Mucosa of descending colon (tissue), 3 donors: ENCODE results near the gene TRUB1. TPM values are rescaled to one million over a fixed set of nuclear protein-coding genes. Genes with fewer than 3 reads are reported as not detected.

Experiments used
- ATAC-seq: fragments of 200-7000 bp; cut with Tn5 transposase; one replicate; pipeline ENCODE4 v1.9.1; 2020; ENCODE audit warnings: mild to moderate bottlenecking, moderate library complexity
- DNase-seq, 3 donors: peaks; one replicate each; pipeline ENCODE4 v3.0.0-alpha.2; 2020
- H3K36me3 ChIP-seq: fragments of 200-600 bp; one replicate; pipeline ENCODE4 v1.8.0; 2021; ENCODE audit warnings: low read depth, mild to moderate bottlenecking
- H3K4me1 ChIP-seq: fragments of 200-600 bp; one replicate; pipeline ENCODE4 v1.8.0; 2021; ENCODE audit warnings: low read depth, mild to moderate bottlenecking
- H3K4me3 ChIP-seq: fragments of 200-600 bp; one replicate; pipeline ENCODE4 v1.8.0; 2021; ENCODE audit warnings: mild to moderate bottlenecking
- H3K9me3 ChIP-seq: fragments of 200-600 bp; one replicate; pipeline ENCODE4 v1.8.0; 2021; ENCODE audit warnings: mild to moderate bottlenecking
- CTCF ChIP-seq: fragments of 200-600 bp; IDR thresholded peaks from one replicate; pipeline ENCODE4 v1.8.0; 2022; ENCODE audit warnings: antibody characterized with exemption, mild to moderate bottlenecking
- intact Hi-C, 2 donors: fragments of 100-400 bp; cut with DNase I in 1 of 2; cut with micrococcal nuclease in 1 of 2; formaldehyde crosslinking; loops; one replicate each; pipeline versions ENCODE4 v1.11.0 to v1.11.1; 2022; cut with DNase I, micrococcal nuclease
- total RNA-seq, 3 donors: library from RNA; stranded (reverse); fragmentation: NEBNext Ultra II Directional in 2 of 3; extraction: Animal tissue kit (Norgen Biotek cat#: 25700) in 2 of 3; gene quantifications; one replicate each; pipeline versions ENCODE4 v1.2.1 to v1.2.4, GENCODE V29; 2021 to 2023
- donor health status: DM: no; HTN: no; CAD: no; lungs with moderate emphysema.
- donor health status: DM: no; HTN: no; CAD: no.
- donor health status: DM: no; HTN: yes; CAD: no.

TRUB1 gene
- total RNA-seq, 3 donors from 2014 or later: 13.3 to 16.5 (median 15.9) TPM

GRCh38 chr10:114938856-114939193, 830 bp downstream of the TRUB1 start:
- H3K4me3 ChIP-seq: peak overlapping the region; percentile 92
- no peak for DNase-seq

GRCh38 chr10:114940735-114941134, 2.7 kb downstream of the TRUB1 start:
- no peaks in the 10 kb centered on the region for H3K9me3 ChIP-seq
- no peaks in the 10 kb centered on the region for H3K36me3 ChIP-seq
- no peak for TF ChIP-seq CTCF
- intact Hi-C loops: no loop called here
- no peak for DNase-seq
- H3K4me1 ChIP-seq: no peaks in the 10 kb centered on the region
- H3K4me3 ChIP-seq: no peak overlapping the region
- no peak for ATAC-seq

More at GRCh38 chr10:114938856-114939193, 830 bp downstream of the TRUB1 start:
- Histone ChIP-seq H3K4me1 (no peaks in the 10 kb centered on the region), H3K9me3 (no peaks in the 10 kb centered on the region), H3K36me3 (no peaks in the 10 kb centered on the region)
- TF ChIP-seq CTCF: no peak
- ATAC-seq: no peak
- intact Hi-C loops: no loop called here

- Histone ChIP-seq H3K4me1 (no peaks in the 10 kb centered on the region), H3K4me3 (no peak overlapping the region), H3K9me3 (no peaks in the 10 kb centered on the region), H3K36me3 (no peaks in the 10 kb centered on the region)
- DNase-seq (no peak), ATAC-seq (no peak)
- intact Hi-C loops: no loop called here
- no peak for TF ChIP-seq CTCF
Observed at GRCh38 chr10:114943000-114943399, 5.0 kb downstream of the TRUB1 start.

GRCh38 chr10:114953047-114953446, 15.1 kb downstream of the TRUB1 start:
- no peaks in the 10 kb centered on the region for H3K4me1 ChIP-seq
- intact Hi-C loops: no loop called here
- no peak overlapping the region for H3K4me3 ChIP-seq
- TF ChIP-seq CTCF: no peak
- no peaks in the 10 kb centered on the region for H3K9me3 ChIP-seq
- no peak for DNase-seq
- ATAC-seq: no peak
- H3K36me3 ChIP-seq: no peaks in the 10 kb centered on the region

GRCh38 chr10:114955984-114956383, 18.0 kb downstream of the TRUB1 start:
- H3K4me3 ChIP-seq: no peak overlapping the region
- ATAC-seq (no peak), DNase-seq (no peak)
- intact Hi-C loops: no loop called here
- no peaks in the 10 kb centered on the region for H3K9me3 ChIP-seq
- TF ChIP-seq CTCF: no peak
- no peaks in the 10 kb centered on the region for H3K36me3 ChIP-seq
- H3K4me1 ChIP-seq: no peaks in the 10 kb centered on the region

- no peak for ATAC-seq
- Histone ChIP-seq H3K4me3 (no peak overlapping the region), H3K9me3 (no peaks in the 10 kb centered on the region), H3K36me3 (no peaks in the 10 kb centered on the region), H3K4me1 (no peaks in the 10 kb centered on the region)
- DNase-seq: no peak
- intact Hi-C loops: no loop called here
- TF ChIP-seq CTCF: no peak
Observed at GRCh38 chr10:114956466-114956865, 18.5 kb downstream of the TRUB1 start.
